OCI-LY1 (cell line): ENCODE results near the gene TOM1L2.

Source experiments
- CTCF ChIP-seq: fragments of 200-600 bp; sonication (generic), shearing (Covaris generic); IDR thresholded peaks from 2 replicates; pipeline ENCODE4 v1.5.1; 2017; ENCODE audit warnings: mild to moderate bottlenecking, antibody characterized with exemption, low read length, moderate library complexity, mixed read lengths
- EZH2 ChIP-seq: fragments of 200-600 bp; sonication (generic), shearing (Covaris generic); IDR thresholded peaks from 2 replicates; pipeline ENCODE4 v1.8.0; 2017; ENCODE audit warnings: borderline replicate concordance, mixed run types, mild to moderate bottlenecking, antibody characterized with exemption, low read length, moderate library complexity, mixed read lengths

- TF ChIP-seq CTCF (no peak), EZH2 (no peak)
Observed at GRCh38 chr17:17915183-17915582, 57.0 kb downstream of the TOM1L2 start.
